Activated B cell treated with CpG ODN at 0.5 μM for 24 hours (primary cell): ENCODE results near the gene BACE1-AS. TPM values are rescaled to one million over a fixed set of nuclear protein-coding genes. Genes with fewer than 3 reads are reported as not detected.
"Not testable (repeated sequence)": the region's sequence is repeated elsewhere in the genome, so short reads cannot be mapped to it uniquely, and the experiment has no call there.

Experiments used
- ATAC-seq: fragments of 200-7000 bp; cut with Tn5 transposase; one replicate; pipeline ENCODE4 v1.10.0; 2021; ENCODE audit warnings: low read depth, mild to moderate bottlenecking, moderate library complexity
- CTCF ChIA-PET: fragments of 350-600 bp; sonication (Branson Sonifier 250); formaldehyde crosslinking; loops from one replicate; lab custom pipeline; 2021; ENCODE audit warnings: antibody characterized with exemption; lab: Charles Lee
- POLR2A ChIA-PET: fragments of 350-600 bp; sonication (Branson Sonifier 250); formaldehyde crosslinking; loops from one replicate; lab custom pipeline; 2021; ENCODE audit warnings: antibody characterized with exemption; lab: Charles Lee
- DNase-seq: peaks from one replicate; pipeline ENCODE4 v3.0.0; 2022
- H3K27ac Mint-ChIP-seq: one replicate; pipeline ENCODE4 v1.8.0; 2020; ENCODE audit warnings: mixed read lengths
- H3K27me3 Mint-ChIP-seq: one replicate; pipeline ENCODE4 v1.8.0; 2021; ENCODE audit warnings: mixed read lengths
- H3K36me3 Mint-ChIP-seq: one replicate; pipeline ENCODE4 v1.8.0; 2021; ENCODE audit warnings: low read depth, mixed read lengths
- H3K4me1 Mint-ChIP-seq: one replicate; pipeline ENCODE4 v1.8.0; 2021; ENCODE audit warnings: mixed read lengths
- H3K4me3 Mint-ChIP-seq: one replicate; pipeline ENCODE4 v1.8.0; 2020; ENCODE audit warnings: mild to moderate bottlenecking, mixed read lengths
- H3K9me3 Mint-ChIP-seq: one replicate; pipeline ENCODE4 v1.8.0; 2020; ENCODE audit warnings: mixed read lengths
- intact Hi-C: fragments of 100-400 bp; cut with micrococcal nuclease; formaldehyde crosslinking; loops from one replicate; pipeline ENCODE4 v1.15.1; 2024
- total RNA-seq: library from RNA; stranded (reverse); gene quantifications from 2 replicates; pipeline ENCODE4 v1.2.3, GENCODE V29; 2022
- TF ChIP-seq, protein P1 (sequence below): fragments of 200-600 bp; IDR thresholded peaks from one replicate; pipeline ENCODE4 v1.8.0; 2022; ENCODE audit warnings: antibody characterized with exemption, mild to moderate bottlenecking

Gene BACE1-AS
- total RNA-seq, 1 donor from 2014 or later: 7.9 TPM

DNA sequence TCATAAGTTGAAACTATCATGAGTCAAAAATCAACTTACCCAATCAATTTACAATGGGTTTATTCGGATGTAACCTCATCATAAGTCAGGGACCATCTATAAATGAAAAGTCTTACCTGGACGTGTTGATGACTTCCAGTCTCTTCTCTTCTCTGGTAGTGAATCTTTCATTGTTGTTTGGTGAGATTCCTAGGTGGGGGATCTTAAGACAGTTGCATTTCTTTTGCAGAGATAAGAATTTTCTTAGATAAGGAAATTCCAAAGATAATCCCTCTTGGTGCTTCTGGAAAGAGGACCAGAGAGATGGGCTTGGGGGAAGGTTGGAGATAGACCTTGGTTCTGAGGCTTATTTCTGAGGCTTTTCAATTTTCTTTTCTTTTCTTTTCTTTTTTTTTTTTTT, 21.3 kb upstream of the BACE1-AS start:
- Mint-ChIP-seq H3K4me3 (no peak overlapping the region), H3K9me3 (no peaks in the 10 kb centered on the region), H3K27ac (no peak overlapping the region), H3K36me3 (peaks cover 33% of the 10 kb centered on the region), H3K27me3 (no peaks in the 10 kb centered on the region), H3K4me1 (no peaks in the 10 kb centered on the region)
- ChIA-PET CTCF (no interaction called here), POLR2A (no interaction called here)
- TF ChIP-seq, protein P1, sequence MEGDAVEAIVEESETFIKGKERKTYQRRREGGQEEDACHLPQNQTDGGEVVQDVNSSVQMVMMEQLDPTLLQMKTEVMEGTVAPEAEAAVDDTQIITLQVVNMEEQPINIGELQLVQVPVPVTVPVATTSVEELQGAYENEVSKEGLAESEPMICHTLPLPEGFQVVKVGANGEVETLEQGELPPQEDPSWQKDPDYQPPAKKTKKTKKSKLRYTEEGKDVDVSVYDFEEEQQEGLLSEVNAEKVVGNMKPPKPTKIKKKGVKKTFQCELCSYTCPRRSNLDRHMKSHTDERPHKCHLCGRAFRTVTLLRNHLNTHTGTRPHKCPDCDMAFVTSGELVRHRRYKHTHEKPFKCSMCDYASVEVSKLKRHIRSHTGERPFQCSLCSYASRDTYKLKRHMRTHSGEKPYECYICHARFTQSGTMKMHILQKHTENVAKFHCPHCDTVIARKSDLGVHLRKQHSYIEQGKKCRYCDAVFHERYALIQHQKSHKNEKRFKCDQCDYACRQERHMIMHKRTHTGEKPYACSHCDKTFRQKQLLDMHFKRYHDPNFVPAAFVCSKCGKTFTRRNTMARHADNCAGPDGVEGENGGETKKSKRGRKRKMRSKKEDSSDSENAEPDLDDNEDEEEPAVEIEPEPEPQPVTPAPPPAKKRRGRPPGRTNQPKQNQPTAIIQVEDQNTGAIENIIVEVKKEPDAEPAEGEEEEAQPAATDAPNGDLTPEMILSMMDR: no peak
- DNase-seq: no peak
- intact Hi-C loops: no loop called here
- no peak for ATAC-seq

DNA sequence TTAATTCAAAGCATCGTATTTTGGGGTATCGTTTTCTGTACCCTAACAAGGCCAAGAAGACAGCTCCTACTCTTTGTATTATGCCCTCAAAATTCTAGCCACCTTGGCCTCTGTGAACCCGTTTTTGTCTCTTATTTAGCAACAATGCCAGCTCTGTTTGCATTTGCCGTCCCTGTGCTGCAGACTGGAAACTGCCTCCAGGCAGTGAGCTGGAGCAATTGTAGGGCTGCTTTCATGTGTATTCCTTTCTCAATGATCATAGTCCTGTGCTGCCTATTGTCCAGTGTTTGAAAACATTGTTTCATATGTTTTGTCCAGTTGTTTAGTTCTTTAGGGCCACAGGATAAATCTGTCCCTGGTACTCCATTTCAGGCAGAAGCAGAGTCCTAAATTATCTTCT, 19.9 kb upstream of the BACE1-AS start:
- TF ChIP-seq, protein P1: no peak
- no peak for ATAC-seq
- POLR2A ChIA-PET: no interaction called here
- peaks cover 43% of the 10 kb centered on the region for H3K36me3 Mint-ChIP-seq
- no peak for DNase-seq
- no peaks in the 10 kb centered on the region for H3K9me3 Mint-ChIP-seq
- no peak overlapping the region for H3K27ac Mint-ChIP-seq
- H3K27me3 Mint-ChIP-seq: no peaks in the 10 kb centered on the region
- no peak overlapping the region for H3K4me3 Mint-ChIP-seq
- CTCF ChIA-PET: no interaction called here
- intact Hi-C loops: no loop called here
- peaks cover 4% of the 10 kb centered on the region for H3K4me1 Mint-ChIP-seq

DNA sequence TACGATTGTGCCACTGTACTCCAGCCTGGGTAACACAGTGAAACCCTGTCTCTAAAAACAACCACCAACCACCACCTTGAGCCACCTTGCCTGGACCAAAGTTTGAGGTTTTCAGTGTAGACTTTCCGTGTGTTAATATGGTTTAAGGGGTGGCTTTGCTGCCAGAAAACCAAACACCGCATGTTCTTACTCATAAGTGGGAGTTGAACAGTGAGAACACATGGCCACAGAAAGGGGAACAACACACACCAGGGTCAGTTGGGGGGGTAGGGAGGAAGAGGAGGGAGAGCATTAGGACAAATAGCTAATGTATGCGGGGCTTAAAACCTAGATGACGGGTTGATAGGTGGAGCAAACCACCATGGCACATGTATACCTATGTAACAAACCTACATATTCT, 19.0 kb upstream of the BACE1-AS start:
- intact Hi-C loops, H3K4me3 Mint-ChIP-seq, H3K27ac Mint-ChIP-seq, DNase-seq, H3K27me3 Mint-ChIP-seq, H3K9me3 Mint-ChIP-seq, H3K4me1 Mint-ChIP-seq, CTCF ChIA-PET, ATAC-seq: not testable (repeated sequence)
- H3K36me3 Mint-ChIP-seq: peaks cover 41% of the 10 kb centered on the region
- POLR2A ChIA-PET: interaction anchor here (0.6 kb wide), 1 partner anchor 47 kb away, joined by 10 read pairs; no protein-coding TSS in a partner anchor

DNA sequence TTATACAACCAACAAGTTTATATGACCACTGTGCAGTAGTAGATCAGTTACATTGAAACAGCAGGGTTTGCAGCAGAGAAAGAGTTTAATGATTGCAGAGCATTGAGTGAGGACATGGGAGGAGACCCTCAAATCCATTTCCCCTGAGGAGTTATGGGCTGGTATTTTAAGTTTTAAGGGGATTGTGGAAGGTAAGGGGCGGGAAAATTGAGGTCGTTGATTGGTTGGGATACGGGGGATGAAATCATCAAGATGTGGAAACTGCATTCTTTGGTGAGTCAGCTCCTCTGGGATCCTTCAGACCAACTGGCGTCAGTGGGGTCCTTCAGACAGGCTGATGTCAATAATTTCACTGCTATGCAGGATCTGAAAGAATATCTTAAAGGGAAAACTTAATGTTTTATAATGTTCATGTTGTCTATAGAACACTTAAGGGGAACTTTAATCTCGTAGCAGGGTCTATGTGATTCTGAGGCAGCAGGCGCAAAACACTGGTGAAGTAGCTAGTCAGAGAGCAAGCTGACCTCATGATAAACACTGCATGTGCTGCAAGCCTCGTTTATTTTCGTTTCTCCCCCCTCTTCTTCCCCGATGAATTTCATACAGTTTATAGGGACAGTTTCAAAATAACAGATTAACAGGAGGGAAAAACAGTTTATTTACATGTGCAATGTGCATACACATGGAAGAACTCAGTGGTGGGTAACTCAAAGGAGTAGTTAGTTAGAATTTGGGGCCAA, 17.4 kb upstream of the BACE1-AS start:
- Mint-ChIP-seq H3K4me1 (peaks cover 4% of the 10 kb centered on the region), H3K27me3 (no peaks in the 10 kb centered on the region), H3K27ac (no peak overlapping the region), H3K36me3 (peaks cover 34% of the 10 kb centered on the region), H3K4me3 (no peak overlapping the region), H3K9me3 (no peaks in the 10 kb centered on the region)
- POLR2A ChIA-PET: no interaction called here
- no peak for ATAC-seq
- no peak for DNase-seq
- TF ChIP-seq, protein P1: no peak
- CTCF ChIA-PET: no interaction called here
- intact Hi-C loops: no loop called here

DNA sequence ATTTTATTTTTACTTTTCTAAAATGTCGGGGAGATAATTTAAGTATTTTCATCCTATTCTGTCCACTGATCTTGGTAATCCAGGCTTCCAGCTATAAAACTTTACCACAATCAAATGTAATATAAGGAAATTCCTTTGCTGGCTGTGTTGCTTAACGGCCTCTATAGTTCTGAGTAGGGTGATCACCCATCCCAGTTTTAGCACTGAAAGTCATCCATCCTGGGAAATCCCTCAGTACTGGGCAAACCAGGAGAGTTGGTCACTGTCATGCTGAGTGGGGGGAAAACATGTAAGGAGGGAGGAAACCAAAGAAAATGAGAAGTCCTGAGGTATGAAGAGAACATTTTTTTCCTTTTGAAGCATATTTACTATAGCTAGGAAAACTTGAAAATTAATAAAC, 12.8 kb upstream of the BACE1-AS start:
- no peak overlapping the region for H3K4me3 Mint-ChIP-seq
- H3K9me3 Mint-ChIP-seq: no peaks in the 10 kb centered on the region
- no peak overlapping the region for H3K27ac Mint-ChIP-seq
- peaks cover 4% of the 10 kb centered on the region for H3K4me1 Mint-ChIP-seq
- POLR2A ChIA-PET: no interaction called here
- H3K36me3 Mint-ChIP-seq: peaks cover 53% of the 10 kb centered on the region
- H3K27me3 Mint-ChIP-seq: no peaks in the 10 kb centered on the region
- CTCF ChIA-PET: no interaction called here
- intact Hi-C loops: no loop called here
- DNase-seq (no peak), ATAC-seq (no peak)
- TF ChIP-seq, protein P1: no peak
